ELF-1 (cell line): ENCODE data around the gene MROH2B.

ENCODE experiments used
- DNase-seq: peaks from one replicate; pipeline ENCODE4 v3.0.0-alpha.2; 2016; ENCODE audit warnings: low read depth, low spot score

Gene MROH2B

GRCh38 chr5:41071242-41071641 lies at the start of gene MROH2B:
TSS of gene MROH2B (minus strand) at chr5:41071342. CDS start at chr5:41070852, 490 bp downstream.
- DNase-seq: no peak

GRCh38 chr5:41120600-41120999 lies 49.5 kb upstream of the MROH2B start:
- DNase-seq: no peak

GRCh38 chr5:41118177-41118576 lies 47.0 kb upstream of the MROH2B start:
- DNase-seq: no peak

- DNase-seq: no peak
Observed at GRCh38 chr5:41115281-41115680, 44.1 kb upstream of the MROH2B start.

GRCh38 chr5:41112486-41113455 lies 41.6 kb upstream of the MROH2B start:
- no peak for DNase-seq

GRCh38 chr5:41109186-41109585 lies 38.0 kb upstream of the MROH2B start:
- DNase-seq: no peak

- DNase-seq: no peak
Observed at GRCh38 chr5:41102341-41102740, 31.2 kb upstream of the MROH2B start.

- DNase-seq: no peak
Observed at GRCh38 chr5:41097642-41098041, 26.5 kb upstream of the MROH2B start.

GRCh38 chr5:41095324-41096101 lies 24.4 kb upstream of the MROH2B start:
- DNase-seq: no peak

GRCh38 chr5:41094871-41095270 lies 23.7 kb upstream of the MROH2B start:
- no peak for DNase-seq

GRCh38 chr5:41093803-41094202 lies 22.7 kb upstream of the MROH2B start:
- no peak for DNase-seq

GRCh38 chr5:41087461-41087860 lies 16.3 kb upstream of the MROH2B start:
- DNase-seq: no peak

- DNase-seq: no peak
Observed at GRCh38 chr5:41083306-41083705, 12.2 kb upstream of the MROH2B start.

- DNase-seq: no peak
Observed at GRCh38 chr5:41071975-41072374, 833 bp upstream of the MROH2B start.

GRCh38 chr5:41067714-41068568 lies 3.2 kb downstream of the MROH2B start:
- DNase-seq: no peak

GRCh38 chr5:41065691-41066335 lies 5.3 kb downstream of the MROH2B start:
- DNase-seq: no peak

- no peak for DNase-seq
Observed at GRCh38 chr5:41057940-41058339, 13.2 kb downstream of the MROH2B start.

GRCh38 chr5:41057231-41057630 lies 13.9 kb downstream of the MROH2B start:
- no peak for DNase-seq

- no peak for DNase-seq
Observed at GRCh38 chr5:41048986-41049385, 22.2 kb downstream of the MROH2B start.

GRCh38 chr5:41043109-41043747 lies 27.9 kb downstream of the MROH2B start:
- DNase-seq: no peak

- no peak for DNase-seq
Observed at GRCh38 chr5:41032973-41033372, 38.2 kb downstream of the MROH2B start.
